ENCODE results near the gene ATP2B3. TPM values are rescaled to one million over a fixed set of nuclear protein-coding genes. Genes with fewer than 3 reads are reported as not detected.

The ATP2B3 gene
- polyA plus RNA-seq, 3 donors, result 0.17 to 0.32 (median 0.24) TPM

DNA sequence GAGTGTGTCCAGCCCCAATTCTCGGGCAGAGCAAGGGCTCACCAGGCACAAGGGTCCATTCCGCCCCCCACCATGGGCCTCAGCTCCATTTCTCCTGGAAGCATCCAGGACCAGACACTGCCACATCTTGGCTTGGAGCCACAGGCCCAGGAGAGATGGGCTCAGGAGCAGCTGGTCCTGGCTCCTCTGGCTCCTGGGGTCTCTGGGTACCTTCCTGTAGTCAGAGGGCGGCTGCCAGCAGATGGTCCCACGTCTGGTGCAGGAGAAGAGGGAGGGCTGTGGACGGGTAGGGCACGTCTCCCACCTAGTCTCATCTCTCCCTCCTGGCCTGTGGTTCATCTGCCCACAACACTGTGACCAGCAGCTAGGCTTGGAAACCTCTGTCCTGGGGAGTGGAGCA is 8.0 kb downstream of the ATP2B3 start:
- DNase-seq (ENCODE audit: extremely low read depth in 1 of 11, low read depth in 9 of 11, low spot score in 4 of 11), result no peak

GRCh38 chrX:153526042-153526441 is 8.6 kb downstream of the ATP2B3 start:
- DNase-seq (ENCODE audit: extremely low read depth in 1 of 11, low read depth in 9 of 11, low spot score in 4 of 11), result no peak

DNA sequence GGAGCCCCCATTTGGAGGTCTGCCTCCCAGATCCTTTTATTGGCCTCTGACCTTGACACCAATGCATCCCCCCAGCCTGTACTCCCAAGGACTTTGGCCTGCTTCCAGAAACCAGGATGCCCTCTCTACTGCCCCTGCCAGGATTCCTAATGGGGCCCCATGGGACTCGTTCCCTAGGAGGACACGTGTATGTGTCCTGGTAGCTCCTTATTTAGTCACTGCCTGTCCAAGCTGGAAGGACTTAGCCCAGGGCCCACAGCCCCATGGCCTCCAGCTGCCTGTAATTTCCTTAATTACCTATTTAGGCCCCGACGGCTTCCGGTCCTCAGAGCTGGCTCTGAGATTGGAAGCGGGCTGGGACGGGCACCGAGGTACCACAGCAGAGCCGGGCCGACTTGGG is 9.4 kb downstream of the ATP2B3 start:
- no peak for DNase-seq (ENCODE audit: extremely low read depth in 1 of 11, low read depth in 9 of 11, low spot score in 4 of 11)

- no peak for DNase-seq (ENCODE audit: extremely low read depth in 1 of 11, low read depth in 9 of 11, low spot score in 4 of 11)
These were observed 9.8 kb downstream of the ATP2B3 start for GRCh38 chrX:153527208-153527607.

DNA sequence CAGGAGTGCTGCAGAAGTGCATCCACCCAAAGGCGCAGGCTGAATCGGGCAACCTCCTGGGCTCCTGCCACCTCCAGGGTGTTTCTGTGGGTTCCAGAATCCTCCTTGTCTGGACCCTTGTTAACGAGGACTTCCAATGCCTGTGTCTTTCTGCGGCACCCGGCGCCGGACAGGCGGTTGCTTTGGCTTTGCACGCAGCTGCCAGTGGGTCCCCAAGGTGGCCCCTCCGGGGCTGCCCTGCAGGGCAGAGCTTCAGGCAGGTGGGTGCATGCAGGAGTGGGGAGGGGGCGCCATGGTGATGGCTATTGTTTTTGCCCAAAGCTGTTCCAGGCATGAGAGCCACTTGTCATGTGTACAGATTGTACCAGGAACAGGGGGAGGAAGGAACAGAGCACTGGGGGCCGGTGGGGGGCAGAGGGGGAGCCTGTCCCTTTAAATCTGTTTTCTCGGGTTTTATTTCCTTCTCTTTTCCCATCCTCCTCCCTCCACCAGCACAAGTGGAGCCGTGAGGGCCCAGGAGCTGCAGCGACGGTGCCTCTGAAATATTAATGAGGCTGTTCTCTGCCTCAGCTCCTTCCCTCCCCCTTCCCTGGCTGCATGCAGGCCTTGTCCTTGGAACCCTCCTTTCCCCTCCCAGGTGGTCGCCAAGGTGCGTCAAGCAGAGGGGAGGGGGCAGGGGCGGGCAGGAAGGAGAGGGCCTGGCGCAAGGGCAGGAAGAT is 13.1 kb downstream of the ATP2B3 start:
- no peak for DNase-seq (ENCODE audit: extremely low read depth in 1 of 11, low read depth in 9 of 11, low spot score in 4 of 11)

- DNase-seq (ENCODE audit: extremely low read depth in 1 of 11, low read depth in 9 of 11, low spot score in 4 of 11), result peak in 1 of 11 donors; percentile 10
These were observed 15.6 kb downstream of the ATP2B3 start for GRCh38 chrX:153533091-153533490.

GRCh38 chrX:153537080-153537479 is 19.6 kb downstream of the ATP2B3 start:
- DNase-seq (ENCODE audit: extremely low read depth in 1 of 11, low read depth in 9 of 11, low spot score in 4 of 11), result no peak

DNA sequence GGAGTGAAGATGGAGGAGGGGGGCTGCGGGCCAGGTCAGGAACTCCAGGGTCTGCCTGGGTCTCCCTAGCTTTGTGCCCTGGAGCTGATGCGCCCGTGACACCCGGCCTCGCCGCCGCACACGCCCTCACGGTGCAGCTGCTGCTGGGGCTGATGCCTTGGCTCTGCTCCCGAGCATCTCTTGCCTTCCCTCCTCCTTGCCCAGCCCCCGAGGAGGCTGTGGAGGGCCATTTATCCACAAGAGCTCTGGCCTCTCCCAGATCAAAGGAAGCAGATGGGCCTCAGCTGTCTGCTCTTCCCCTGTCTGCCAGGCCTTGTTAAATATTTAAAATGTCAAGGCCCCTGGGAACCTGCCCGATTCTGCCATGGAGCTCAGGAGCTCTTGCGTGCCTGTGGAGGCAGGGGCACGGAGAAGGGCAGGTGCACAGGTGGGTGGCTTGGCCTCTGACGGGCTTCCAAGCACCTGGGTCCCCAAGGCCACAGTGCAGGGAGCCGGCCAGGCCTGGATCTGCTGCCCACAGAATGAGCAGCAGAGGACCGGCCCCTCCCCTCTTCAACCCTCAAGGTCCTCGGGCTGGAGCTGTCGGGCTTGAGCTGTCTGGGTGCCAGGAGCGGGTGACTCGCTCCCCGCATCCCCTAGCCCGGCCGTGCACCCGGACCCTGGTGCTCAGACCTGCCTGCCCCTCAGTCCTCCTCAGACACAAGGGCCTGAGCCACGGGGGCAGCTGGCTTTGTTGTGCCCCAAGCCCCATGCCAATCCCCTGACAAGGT is 20.3 kb downstream of the ATP2B3 start:
- no peak for DNase-seq (ENCODE audit: extremely low read depth in 1 of 11, low read depth in 9 of 11, low spot score in 4 of 11)

GRCh38 chrX:153538424-153538823 is 21.0 kb downstream of the ATP2B3 start:
- DNase-seq (ENCODE audit: extremely low read depth in 1 of 11, low read depth in 9 of 11, low spot score in 4 of 11), result no peak

DNA sequence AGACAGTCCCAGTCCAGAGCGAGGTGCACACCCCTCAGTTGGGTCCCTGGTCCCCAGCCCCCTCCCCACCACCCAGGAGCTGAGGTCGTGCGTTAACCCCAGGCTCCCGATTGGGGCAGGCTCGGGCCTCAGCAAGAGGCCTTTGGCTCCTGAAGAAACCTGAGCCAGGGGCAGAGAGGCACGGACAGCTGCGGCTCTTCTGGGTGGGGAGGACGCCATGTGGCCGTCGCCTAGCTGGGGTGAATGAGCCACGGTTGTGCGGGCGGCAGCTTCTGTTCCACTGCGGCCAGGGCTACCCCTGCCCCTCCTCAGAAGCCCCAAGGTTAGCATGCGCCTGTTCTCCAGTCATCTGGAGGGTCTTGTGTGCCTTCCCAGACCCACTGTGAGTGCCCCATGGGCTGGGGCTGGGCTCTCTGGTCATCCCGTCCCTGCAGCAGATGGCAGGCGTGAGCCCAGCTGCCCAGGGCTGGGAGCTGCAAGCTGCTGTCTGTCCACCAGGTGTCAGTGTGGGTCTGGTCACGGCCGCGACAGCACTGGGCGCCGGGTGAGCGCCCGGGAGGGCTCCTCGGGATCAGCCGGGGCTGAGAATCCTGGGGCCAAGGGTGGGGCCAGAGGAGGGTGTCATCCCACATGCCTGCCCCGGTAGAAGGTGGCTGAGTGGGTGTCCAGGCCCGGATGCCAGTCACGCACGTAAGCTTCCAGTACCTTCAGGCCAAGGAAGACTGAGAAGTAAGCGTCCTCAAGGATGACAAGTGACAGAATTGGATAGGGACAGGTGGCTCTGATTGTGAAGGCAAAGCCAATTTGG is 21.9 kb downstream of the ATP2B3 start:
- DNase-seq (ENCODE audit: extremely low read depth in 1 of 11, low read depth in 9 of 11, low spot score in 4 of 11), result peak in 8 of 11 donors; percentile 17 to 49 (median 34)

DNA sequence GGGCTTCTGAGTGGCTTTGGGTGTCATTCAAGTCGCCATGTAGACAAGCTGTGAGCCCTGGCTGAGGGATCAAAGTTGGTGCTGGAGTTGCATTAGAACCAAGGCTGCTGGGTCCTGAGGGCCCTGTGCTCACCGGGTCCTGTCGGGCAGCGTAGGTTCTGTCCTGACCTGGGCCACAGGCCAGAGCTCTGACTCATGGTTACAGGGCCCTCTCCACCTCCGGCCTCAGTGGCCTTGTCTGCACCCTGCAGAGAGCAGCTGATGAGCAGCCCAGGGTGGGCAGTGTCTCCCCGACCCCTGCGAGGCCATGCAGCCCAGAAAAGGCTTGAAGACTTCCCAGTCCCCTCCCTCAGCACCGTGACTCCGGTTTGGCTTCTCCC is 22.5 kb downstream of the ATP2B3 start:
- DNase-seq (ENCODE audit: extremely low read depth in 1 of 11, low read depth in 9 of 11, low spot score in 4 of 11), result no peak

DNA sequence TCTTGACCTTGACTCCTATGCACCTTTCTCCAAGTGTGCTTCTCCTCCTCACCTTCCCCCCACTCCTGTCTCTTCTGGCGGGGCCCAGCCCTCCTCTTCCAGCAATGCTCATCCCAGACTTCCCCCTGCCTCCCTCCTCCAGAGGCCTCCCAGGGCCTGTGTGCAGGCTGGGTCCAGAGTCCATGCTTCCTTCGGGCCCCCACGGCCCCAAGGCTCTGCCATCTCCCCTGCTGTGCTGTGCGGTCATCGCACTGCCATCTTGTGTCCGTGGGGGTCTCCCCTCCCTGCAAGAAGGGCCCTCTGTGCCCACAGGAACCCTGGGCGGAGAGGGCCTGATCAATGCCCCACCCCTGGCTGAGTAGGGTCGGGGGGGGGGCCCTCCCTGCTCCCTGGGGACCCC is 27.3 kb downstream of the ATP2B3 start:
- DNase-seq (ENCODE audit: extremely low read depth in 1 of 11, low read depth in 9 of 11, low spot score in 4 of 11), result peak in 1 of 11 donors; percentile 17

DNA sequence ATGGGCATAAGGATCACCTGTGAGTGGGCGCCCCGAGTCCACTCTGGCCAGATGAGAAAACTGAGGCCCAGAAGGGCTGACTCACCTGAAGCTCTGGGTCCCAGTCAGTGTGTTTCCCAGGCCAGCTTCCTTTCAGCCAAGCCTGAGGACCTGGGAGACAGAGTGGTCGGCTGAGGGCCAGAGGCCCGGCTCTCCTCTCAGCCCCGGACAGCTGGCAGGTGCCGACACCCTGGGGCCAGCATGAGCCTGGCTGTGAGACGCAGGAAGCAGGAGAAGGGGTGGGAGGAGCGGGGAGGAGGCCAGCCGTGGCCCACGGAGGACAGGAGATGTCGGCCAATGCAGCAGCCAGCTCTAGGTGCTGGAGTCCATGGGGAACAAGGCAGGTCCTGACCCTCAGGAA is 28.9 kb downstream of the ATP2B3 start:
- DNase-seq (ENCODE audit: extremely low read depth in 1 of 11, low read depth in 9 of 11, low spot score in 4 of 11), result no peak

- DNase-seq (ENCODE audit: extremely low read depth in 1 of 11, low read depth in 9 of 11, low spot score in 4 of 11), result no peak
These were observed 29.8 kb downstream of the ATP2B3 start for GRCh38 chrX:153547195-153547594.

GRCh38 chrX:153549231-153549630 is 31.8 kb downstream of the ATP2B3 start:
- no peak for DNase-seq (ENCODE audit: extremely low read depth in 1 of 11, low read depth in 9 of 11, low spot score in 4 of 11)

DNA sequence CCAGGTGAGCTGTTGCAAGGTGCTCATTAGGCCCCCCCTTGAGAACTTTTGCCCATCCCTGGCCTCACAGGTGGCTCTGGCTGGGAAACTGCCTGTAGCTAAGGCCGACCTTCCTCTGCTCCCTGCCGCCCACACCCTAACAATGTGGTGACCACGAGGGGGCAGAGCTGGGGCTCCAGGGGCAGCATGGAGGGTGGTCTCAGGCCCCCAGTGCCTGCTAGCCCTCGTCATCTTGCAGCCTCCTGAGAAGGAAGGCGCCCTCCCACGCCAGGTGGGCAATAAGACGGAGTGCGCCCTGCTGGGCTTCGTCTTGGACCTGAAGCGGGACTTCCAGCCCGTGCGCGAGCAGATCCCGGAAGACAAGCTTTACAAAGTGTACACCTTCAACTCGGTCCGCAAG is 32.4 kb downstream of the ATP2B3 start:
- DNase-seq (ENCODE audit: extremely low read depth in 1 of 11, low read depth in 9 of 11, low spot score in 4 of 11), result no peak

- no peak for DNase-seq (ENCODE audit: extremely low read depth in 1 of 11, low read depth in 9 of 11, low spot score in 4 of 11)
These were observed 33.7 kb downstream of the ATP2B3 start for GRCh38 chrX:153551135-153551534.

- DNase-seq (ENCODE audit: extremely low read depth in 1 of 11, low read depth in 9 of 11, low spot score in 4 of 11), result peak in 8 of 11 donors; percentile 15 to 37 (median 27)
These were observed 37.2 kb downstream of the ATP2B3 start for GRCh38 chrX:153554519-153555167.

GRCh38 chrX:153556767-153557166 is 39.3 kb downstream of the ATP2B3 start:
- no peak for DNase-seq (ENCODE audit: extremely low read depth in 1 of 11, low read depth in 9 of 11, low spot score in 4 of 11)
